Ishikawa (cell line): ENCODE results near the gene HAUS7.

Experiments
- EP300 ChIP-seq: IDR thresholded peaks from 2 replicates; pipeline ENCODE4 v1.6.1; 2012; ENCODE audit warnings: borderline replicate concordance
- YY1 ChIP-seq: IDR thresholded peaks from 2 replicates; pipeline ENCODE4 v1.6.1; 2012; ENCODE audit warnings: low read depth

DNA sequence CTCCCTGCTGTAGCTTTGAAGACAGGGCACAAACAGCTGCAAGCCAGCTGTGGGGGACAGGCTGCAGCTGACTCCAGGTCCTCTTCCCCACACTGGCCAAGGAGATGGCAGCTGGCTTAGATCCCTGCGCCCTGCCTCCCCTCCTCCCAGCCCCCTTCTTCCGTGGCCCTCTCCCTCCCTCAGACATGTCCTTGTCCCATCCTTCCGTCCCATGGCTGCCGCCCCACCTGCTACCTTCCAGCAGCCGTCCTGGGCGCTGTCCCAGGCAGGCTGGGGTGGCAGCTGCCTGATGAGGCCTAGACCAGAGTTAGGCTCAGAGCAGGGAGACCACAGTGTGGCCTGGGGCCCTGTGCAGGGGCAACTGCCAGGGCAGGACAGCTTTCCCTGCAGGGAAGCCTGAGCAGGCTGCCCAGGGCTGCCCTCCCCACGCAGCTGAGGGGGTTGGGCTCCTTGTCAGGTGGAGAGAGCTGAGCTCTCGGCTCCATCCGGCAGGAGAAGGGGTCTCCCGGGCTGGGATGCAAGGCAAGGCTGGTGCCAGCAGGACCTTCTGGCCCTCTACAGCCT, 21.1 kb upstream of the HAUS7 start:
- TF ChIP-seq EP300: no peak
- TF ChIP-seq YY1: no peak
